ENCODE data around the gene CACNA1C.

- TF ChIP-seq CTCF (IDR thresholded peaks at IDR 0.05; ENCODE audit: low read depth, low read length): no peak
- TF ChIP-seq POLR2A (IDR thresholded peaks at IDR 0.05; ENCODE audit: extremely low read depth, insufficient read length): no peak
Observed at GRCh38 chr12:2490831-2491230, 438.0 kb downstream of the CACNA1C start.
